HS-27A (cell line): ENCODE results near the gene HES1.
"Not testable (repeated sequence)": the region's sequence is repeated elsewhere in the genome, so short reads cannot be mapped to it uniquely, and the experiment has no call there.

ENCODE experiments used
- DNase-seq: peaks from one replicate; pipeline ENCODE4 v3.0.0-alpha.2; 2012; ENCODE audit warnings: low read depth, missing footprints

Gene HES1, protein sequence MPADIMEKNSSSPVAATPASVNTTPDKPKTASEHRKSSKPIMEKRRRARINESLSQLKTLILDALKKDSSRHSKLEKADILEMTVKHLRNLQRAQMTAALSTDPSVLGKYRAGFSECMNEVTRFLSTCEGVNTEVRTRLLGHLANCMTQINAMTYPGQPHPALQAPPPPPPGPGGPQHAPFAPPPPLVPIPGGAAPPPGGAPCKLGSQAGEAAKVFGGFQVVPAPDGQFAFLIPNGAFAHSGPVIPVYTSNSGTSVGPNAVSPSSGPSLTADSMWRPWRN

DNA sequence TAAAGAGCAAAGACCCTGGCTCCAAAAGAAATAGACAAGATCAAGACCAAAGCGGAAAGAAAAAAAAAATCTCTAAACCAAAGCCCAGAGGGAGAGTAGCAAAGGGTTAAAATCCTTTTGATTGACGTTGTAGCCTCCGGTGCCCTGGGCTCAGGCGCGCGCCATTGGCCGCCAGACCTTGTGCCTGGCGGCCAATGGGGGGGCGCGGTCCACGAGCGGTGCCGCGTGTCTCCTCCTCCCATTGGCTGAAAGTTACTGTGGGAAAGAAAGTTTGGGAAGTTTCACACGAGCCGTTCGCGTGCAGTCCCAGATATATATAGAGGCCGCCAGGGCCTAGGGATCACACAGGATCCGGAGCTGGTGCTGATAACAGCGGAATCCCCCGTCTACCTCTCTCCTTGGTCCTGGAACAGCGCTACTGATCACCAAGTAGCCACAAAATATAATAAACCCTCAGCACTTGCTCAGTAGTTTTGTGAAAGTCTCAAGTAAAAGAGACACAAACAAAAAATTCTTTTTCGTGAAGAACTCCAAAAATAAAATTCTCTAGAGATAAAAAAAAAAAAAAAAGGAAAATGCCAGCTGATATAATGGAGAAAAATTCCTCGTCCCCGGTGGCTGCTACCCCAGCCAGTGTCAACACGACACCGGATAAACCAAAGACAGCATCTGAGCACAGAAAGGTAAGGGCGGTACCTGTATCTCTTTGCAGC, at the start of gene HES1:
Gene HES1, plus strand, starts transcription at position 343 of the 713 bp plus-strand sequence. Its CDS starts 233 bp downstream, at position 576.
- peak; percentile 89 for DNase-seq

DNA sequence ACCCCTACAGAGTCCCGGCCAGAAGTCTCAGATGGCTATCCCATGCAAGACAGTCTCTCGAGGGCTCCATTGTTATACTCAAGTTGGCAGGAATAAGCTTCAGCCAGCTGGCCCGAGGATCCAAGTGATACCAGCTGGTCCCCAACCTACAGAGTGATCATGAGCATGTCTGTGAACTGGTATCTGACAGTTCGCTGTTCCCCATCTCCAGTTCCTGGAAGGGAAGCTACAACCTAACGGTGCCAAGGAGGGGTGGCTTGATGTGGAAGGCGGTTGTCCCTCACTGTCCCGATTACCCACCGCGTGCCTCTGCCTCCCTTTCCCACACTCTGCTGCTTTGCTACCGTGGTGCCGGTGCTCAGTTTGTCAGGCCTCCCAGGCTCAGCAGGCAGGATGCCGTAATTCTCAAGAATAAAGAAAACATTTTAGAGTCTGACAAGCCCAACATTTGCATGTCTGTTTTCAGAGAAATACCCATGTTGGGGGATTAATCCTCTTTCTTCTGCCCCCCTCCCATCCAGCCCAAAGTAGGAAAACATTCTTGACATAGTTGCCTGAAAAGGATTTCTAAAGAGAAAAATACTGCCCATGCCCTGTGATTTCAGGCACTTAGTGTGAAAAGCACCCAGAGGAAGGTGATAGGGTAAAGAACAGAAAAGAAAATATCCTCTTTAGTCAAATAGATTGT, 49.4 kb upstream of the HES1 start:
- DNase-seq, result no peak

DNA sequence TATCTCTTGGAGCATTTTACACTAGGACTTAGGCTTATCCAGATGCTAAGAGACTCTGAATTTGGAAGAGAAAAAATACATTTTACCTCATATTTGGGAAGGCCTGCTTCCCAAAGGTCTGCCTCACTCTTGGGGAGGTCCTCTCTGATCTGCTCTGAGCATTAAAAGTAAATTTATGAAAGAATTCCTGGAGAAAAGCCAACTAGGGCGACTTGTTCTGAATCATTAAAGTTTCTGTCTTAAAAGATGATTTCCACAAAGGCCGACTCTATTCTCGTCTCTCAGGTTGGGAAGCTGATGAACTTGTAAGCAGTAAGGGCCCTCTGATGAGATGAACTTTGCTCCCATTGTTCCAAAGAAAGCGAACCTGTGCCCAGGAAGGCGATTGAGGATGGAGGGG, 48.7 kb upstream of the HES1 start:
- DNase-seq, result no peak

DNA sequence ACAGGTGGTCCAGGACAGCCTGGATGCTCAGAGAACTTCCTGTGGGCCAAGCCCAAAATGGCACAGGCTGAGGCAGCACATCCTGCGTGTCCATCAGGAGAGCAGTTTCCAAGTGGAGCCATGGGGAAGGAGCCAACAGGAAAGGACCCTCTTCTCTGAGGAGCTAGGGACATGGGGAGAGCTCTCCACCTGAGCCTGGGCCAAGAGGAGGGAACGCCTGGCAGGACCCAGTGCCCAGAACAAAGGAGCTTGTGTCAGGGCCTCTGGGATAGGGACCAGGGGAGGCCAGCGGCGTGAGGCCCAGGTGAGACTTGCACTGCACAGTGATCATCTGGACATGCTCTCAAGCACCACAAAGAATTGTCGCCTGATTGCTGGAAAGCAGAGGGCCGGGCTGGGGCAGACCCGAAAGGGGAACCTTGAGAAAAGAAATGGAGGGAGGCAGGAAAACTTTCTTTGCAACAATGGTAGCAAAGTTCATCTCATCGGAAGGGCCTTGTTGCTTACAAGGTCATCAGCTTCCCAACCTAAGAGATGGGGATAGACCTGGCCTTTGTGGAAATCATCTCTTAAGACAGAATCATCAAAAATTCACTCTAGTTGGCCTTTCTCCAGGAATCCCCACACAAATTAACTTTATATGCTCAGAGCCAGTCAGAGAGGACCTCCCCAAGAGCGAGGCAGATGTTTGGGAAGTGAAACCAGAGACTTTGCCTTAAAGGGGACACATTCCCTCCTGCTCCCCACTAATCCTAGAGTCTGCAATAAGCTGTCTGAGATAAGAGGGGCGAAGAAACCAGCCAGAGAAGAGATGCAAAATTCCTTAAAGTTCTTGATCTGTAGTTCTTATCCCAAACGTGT, 47.7 kb upstream of the HES1 start:
- no peak for DNase-seq

DNA sequence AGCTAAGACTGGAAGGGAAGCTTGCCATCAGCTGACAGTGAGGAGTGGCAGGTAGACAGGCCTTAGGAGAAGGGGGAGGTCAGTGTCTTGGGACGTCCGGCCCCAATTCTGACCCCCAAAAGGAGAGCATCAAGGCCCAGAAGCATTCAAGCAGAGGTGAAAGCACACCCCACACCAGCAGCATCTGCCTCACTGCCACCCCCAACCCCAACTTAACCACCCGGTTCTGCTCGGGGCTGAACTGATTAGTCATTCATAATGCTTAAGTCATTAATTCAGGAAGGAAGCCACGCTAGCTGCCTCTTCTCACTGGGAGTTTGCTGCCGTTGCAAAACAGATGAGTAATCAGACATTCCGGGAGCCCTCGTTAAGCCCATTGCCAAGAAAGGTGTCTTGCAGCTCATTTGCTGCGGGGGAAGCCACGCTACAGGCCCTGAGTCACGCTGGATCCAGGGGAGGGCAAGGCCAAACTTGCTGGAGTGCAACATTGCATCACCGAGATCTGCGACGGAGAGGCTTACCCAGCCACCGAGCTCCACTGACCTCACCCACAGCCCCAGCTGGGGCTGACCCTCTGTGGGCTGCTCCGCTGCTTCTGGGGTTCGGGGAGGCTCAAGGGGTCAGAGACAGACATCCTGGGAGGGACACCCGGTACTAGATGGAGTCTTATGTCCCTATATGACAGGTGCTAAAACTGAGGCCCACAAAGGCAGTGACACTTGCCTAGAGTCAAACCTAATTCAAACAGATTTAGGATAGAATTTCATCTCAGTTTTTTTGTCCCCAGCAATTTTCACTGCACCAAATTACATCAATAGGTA, 46.4 kb upstream of the HES1 start:
- peak; percentile 92 for DNase-seq

DNA sequence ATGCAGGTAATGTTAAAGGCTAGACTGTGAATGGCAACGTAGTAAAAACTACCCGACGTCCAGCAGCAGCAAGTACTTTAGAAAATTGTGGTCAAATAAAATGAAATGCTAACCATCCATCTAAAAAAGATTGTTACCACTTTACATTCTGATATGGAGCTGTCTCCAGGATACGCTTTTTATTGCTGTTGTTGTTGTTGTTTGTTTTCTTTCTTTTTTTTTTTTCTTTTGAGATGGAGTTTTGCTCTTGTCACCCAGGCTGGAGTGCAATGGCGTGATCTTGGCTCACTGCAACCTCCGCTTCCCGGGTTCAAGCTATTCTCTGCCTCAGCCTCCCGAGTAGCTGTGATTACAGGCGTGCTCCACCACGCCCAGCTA, 45.8 kb upstream of the HES1 start:
- DNase-seq, result not testable (repeated sequence)

DNA sequence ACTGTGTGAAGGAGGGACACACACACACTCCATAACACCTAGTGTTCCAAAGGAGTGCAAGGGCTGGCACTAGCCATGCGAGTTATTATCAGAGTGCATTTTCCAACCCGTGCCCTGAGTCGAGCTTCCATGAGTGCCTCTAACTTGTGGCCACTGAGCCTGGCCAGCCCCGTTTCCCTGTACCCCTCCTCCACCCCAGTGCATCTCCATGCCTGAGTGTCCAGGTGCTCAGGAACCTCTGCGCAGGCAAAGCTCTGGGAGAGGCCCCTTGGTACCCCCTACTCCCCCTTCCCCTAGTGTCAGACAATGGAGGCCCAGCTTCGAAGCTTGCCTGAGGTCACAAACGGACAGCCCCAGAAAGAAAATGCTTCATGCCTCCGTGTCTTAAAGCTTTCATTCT, 45.2 kb upstream of the HES1 start:
- no peak for DNase-seq

DNA sequence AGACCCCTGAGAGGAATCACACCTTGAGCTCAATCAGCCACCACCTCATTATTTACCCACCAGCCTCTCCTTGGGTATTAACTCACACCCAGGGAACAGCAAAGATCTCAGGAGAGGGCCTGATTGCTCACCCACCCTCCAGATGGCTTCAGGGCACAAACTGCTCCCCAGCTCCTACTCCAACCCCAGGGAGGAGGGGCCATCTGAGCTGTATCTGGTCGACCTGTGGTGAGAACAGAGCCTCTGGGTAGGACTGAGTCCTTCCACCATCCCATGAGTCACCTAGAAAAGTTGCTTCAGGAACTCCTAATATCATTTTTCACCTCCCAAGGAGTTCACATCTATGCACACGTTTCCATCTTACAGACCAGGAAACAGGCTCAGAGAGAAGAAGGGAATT, 44.8 kb upstream of the HES1 start:
- peak; percentile 12 for DNase-seq

DNA sequence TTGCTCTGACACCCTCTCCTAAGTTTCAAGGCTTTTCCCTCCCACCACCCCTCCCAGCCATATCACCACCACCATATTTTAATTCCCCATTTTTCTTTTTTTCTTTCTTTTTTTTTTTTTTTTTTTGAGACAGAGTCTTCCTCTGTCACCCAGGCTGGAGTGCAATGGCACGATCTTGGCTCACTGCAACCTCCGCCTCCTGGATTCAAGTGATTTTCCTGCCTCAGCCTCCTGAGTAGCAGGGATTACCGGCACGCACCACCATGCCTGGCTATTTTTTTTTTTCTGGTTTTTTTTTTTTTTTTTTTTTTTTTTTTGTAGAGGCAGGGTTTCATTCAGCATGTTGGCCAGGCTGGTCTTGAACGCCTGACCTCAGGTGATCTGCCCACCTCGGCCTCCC, 44.1 kb upstream of the HES1 start:
- not testable (repeated sequence) for DNase-seq

DNA sequence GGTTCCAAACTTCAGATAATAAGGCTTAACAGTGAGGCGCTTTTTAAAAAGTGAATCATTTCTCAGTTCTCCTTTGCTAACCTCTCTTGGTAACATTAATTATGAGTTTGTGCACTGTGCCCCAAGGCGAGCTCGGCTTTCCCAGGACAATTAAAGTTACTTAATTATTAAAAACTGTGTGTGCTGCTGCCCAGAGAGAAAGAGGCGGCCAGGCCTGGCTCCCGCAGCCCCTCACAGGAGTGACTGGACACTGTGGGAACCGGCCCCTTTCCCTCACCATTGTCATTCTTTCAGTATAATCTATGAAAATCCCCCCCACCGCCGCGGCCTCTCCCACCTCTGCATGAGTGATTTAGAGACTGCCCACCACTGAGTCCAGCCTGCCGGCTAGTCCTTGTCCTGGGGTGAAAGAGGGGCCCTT, 43.1 kb upstream of the HES1 start:
- no peak for DNase-seq

DNA sequence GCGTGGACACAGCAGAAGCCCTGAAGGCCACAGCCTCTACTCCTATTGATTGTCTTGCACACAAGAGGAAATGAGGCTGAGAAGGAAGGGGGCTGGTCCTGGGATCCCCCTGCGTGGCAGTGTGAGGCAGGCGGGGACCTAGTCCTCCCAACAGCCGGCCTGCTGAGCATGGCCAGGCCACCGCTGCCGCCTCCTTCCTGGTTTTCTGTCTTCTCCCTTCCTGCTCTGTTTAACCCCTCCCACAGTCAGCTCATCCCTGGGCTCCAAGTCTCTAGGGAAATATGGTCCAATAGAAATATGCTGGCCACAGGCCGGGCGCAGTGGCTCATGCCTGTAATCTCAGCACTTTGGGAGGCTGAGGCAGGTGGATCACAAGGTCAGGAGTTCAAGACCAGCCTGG, 42.1 kb upstream of the HES1 start:
- DNase-seq, result no peak

DNA sequence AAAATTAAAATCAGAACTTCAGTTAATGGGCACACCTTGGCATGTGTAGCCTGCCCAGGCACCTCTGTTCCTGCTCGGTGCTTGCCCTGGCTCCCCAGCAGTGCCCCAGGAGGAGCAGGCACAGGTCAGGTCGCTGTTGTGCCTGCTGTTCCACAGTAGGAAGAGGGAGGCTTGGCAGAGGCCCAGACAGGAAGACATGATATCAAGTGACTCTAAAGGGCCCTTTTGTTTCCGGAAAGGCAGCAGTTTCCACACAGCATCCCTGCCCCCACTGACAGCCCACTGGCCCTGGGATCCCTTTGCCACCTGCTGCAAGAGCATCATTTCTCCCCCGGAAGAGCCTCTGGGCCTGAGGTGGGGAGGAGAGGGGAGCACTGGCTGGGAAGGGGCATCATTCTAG, 40.5 kb upstream of the HES1 start:
- DNase-seq, result no peak

DNA sequence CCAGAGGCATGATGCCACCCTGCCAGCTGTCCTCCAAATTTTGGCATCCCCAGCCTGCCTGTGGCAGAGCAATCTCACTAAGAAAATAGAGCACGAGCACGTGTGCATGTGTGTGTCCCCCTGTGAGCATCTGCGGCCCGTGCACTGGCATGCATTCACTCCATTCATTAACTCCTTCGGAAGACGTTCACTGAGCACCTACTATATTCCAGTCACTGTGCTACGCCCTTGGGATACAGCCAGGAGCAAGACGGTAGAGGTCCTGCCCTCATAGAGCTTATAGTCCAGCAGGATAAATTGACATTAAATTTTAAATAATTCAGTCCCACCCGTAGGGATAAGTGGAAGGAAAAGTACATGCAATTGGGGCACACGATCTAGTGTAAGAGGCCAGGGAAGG, 40.0 kb upstream of the HES1 start:
- DNase-seq, result no peak

DNA sequence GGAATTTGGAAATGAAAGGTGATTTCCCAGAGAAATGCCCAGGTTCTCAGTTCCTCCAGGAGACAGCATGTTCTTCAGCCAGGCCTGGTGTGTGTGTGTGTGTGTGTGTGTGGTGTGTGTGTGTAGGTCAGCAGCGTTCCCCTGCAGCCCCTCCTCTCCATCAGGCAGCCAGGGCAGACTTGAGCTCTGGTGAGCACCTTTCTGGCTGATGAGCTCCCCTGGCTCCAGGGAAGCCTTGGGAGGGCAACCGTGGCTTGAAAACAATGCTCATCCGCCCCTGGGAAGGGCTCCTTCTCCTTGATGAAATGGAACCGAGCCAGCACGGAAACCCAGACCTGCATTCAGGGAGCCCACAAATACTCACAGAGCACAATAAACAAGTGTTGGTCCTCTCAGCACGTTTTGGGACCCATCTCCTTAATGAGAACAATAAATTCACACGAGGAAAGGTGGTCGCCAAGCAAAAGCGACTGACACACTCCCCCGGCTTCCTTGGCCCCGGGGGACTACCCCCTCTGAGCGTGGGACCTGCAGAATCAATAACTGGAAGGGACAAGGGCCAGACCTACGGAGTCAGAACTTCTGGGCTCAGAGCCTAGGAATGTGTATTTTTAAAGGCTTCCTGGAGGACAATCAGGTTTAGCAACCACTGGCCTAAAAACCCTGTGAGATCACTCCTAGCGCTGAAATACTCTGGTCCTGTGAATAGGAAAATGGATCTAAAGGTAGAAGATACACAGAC, 38.6 kb upstream of the HES1 start:
- DNase-seq, result no peak

DNA sequence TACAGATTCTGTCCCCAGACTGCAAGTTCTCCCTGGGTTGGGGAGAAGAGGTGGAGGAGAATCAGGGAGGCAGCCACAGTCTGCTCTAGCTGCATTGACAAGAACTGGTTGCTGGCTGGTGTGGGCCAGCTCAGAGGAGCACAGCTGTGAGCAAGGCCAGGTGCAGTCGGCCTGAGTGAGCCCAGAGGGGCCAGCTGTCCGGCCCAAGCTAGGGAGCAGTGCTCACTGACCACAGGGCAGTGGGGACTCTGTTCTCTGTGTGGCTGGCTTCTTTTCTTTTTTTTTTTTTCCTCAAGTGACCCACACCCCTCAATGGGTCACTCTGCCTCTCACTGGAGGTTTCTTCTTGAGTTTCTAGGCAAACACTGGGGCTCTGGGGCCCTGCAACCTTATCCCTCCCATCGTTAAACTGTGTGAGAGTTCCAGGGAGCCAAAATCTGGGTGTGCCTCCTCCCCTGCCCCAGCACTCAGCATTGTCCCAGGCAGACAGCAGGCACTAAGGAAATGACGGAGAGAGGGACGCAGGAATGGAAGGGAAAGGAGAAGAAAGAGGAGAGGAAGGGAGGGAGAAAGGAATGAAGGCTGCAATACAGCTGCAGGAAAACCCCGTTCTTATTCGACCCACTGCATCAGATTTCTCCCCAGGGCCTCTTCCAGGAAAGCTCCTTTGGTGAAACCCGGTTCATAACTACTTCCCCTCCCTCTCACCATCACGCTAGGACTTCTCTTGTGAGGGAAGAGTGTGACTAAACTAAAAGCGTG, 37.7 kb upstream of the HES1 start:
- no peak for DNase-seq

DNA sequence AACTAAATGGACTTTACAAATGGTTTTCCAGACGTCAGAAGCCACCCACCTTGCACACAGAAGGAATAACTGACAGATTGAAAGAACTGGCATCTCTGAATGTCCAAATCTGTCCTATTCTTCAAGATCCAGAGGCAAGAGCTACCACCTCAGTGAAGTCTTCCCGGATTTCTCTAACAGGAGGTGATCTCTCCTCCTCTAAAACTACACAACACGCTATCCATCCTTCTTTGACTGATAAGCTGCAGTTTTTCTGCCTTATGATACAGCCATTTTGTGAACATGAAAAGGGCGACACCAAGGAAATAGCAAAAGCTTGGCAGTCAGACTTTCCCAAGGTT, 37.1 kb upstream of the HES1 start:
- no peak for DNase-seq

DNA sequence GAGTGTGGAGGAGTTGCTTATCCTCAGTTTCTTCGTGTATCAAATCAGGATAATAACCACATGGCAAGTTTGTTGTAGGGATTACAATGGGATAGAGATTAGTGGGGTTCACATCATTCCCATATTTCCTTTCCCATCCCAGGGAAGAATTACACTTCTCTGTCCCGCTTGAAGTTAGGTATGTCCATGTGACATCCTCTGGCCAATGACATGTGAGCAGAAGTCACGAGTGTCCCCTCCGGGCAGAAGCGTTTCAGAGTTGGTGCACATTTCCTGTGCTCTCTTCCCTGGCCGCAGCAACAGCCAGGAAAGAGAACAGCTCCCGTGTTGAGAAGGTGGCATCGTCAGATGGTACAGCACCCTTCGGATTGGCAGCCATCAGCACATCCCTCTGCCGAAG, 36.7 kb upstream of the HES1 start:
- no peak for DNase-seq

DNA sequence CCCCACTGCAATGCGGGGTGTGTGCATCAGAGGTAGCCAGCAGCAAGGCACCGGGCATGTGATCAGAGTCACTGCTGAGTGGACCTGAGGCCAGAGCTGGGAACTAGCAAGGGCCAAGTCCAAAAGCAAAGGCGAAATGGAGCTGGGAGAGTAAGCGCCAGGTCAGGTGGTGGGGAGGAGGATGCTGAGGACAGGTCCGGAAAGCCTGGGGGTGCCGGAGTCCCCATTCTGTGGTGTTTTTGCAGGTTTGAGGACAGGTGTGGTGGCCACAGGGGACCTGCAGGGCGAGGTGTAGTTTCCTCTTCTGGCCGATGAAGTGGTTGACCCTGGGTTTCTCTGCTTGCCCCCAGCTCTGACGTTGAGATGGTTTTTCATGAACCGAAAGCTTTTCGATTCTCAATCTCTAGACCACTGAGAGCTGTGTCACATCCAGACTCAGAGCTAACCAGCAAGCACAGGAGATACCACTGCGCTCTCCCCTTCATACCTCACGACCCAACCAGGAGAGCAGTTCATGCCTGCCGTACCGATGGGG, 35.0 kb upstream of the HES1 start:
- no peak for DNase-seq

DNA sequence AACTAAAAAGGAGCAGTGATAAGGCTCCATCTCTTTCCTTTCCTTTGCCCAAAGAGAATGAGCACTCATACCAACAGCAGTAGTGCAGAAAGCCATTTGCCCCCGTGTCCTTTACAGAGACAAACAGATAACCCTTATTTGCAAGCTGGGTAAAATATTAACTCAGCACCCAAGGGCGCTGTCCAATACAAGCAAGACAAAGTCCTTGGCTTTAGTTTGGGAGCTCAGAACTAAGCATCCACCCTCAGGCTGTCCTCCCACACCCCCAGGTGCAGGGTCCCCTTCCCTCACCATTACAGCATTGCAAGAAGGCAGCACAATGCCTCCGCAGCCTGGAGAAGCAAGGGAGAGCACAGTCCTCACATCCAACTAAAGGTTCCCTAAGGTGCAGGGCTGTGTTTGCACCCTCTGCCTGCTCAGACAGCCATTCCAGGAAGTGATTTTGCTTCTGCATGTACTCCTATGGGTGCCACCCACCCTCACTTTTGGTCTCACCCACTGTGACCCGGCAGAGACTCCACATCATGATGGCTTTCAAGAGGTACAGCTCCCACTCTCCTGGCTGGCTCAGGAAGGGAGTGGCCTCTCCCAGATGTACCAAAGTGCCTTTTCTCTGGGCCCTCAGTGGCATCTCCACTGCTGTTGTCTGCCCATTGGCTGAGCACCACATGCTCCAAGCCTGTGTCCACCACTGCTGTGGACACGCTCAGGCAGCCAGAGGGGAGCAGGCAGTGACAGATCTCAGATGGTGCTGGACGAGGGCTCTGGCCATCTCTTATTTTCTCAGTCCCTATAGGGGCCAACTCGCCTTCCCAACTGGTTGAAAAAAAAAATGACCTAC, 34.1 kb upstream of the HES1 start:
- DNase-seq, result no peak
